H9 (cell line): ENCODE measurements around the gene SMC3. TPM values are rescaled to one million over a fixed set of nuclear protein-coding genes. Genes with fewer than 3 reads are reported as not detected.
"Not testable (repeated sequence)": the region's sequence is repeated elsewhere in the genome, so short reads cannot be mapped to it uniquely, and the experiment has no call there.

Experiments
- DNase-seq: peaks from one replicate; pipeline ENCODE4 v3.0.0-alpha.2; 2017
- H2AFZ ChIP-seq: one replicate; pipeline ENCODE4 v1.6.1; 2013; ENCODE audit warnings: mild to moderate bottlenecking, low read length, control low read depth, moderate library complexity
- H2AK5ac ChIP-seq: 2 replicates; pipeline ENCODE4 v1.6.1; 2013; ENCODE audit warnings: low read length, control low read depth, mixed read lengths; ENCODE audit not compliant: insufficient read length
- H2BK120ac ChIP-seq: one replicate; pipeline ENCODE4 v1.6.1; 2013; ENCODE audit warnings: low read depth, mild to moderate bottlenecking, low read length, control low read depth, inconsistent platforms; ENCODE audit not compliant: poor library complexity, severe bottlenecking
- H2BK12ac ChIP-seq: 2 replicates; pipeline ENCODE4 v1.6.1; 2013; ENCODE audit warnings: low read length, control low read depth, mixed read lengths, low read depth; ENCODE audit not compliant: insufficient read length
- H2BK15ac ChIP-seq: 2 replicates; pipeline ENCODE4 v1.6.1; 2013; ENCODE audit warnings: low read depth, low read length, control low read depth
- H2BK20ac ChIP-seq: one replicate; pipeline ENCODE4 v1.6.1; 2013; ENCODE audit warnings: low read depth, mild to moderate bottlenecking, low read length, control low read depth, inconsistent platforms; ENCODE audit not compliant: poor library complexity, severe bottlenecking
- H2BK5ac ChIP-seq: 2 replicates; pipeline ENCODE4 v1.6.1; 2013; ENCODE audit warnings: low read length, control low read depth, mixed read lengths; ENCODE audit not compliant: insufficient read length
- H3K14ac ChIP-seq: 2 replicates; pipeline ENCODE4 v1.6.1; 2013; ENCODE audit warnings: low read length, control low read depth; ENCODE audit not compliant: insufficient read depth
- H3K18ac ChIP-seq: 2 replicates; pipeline ENCODE4 v1.6.1; 2013; ENCODE audit warnings: low read depth, mild to moderate bottlenecking, mixed read lengths, low read length, control low read depth; ENCODE audit not compliant: insufficient read length
- H3K23ac ChIP-seq: 2 replicates; pipeline ENCODE4 v1.6.1; 2013; ENCODE audit warnings: low read length, control low read depth, mixed read lengths, low read depth; ENCODE audit not compliant: insufficient read length
- H3K23me2 ChIP-seq: 2 replicates; pipeline ENCODE4 v1.6.1; 2013; ENCODE audit warnings: low read depth, mild to moderate bottlenecking, mixed read lengths, low read length, control low read depth; ENCODE audit not compliant: insufficient read length, poor library complexity, severe bottlenecking
- H3K27ac ChIP-seq: 2 replicates; pipeline ENCODE4 v1.5.1; 2013; ENCODE audit warnings: low read length, control low read depth, mixed read lengths, low read depth; ENCODE audit not compliant: insufficient read length
- H3K27me3 ChIP-seq: 2 replicates; pipeline ENCODE4 v1.6.1; 2013; ENCODE audit warnings: low read length, control low read depth, inconsistent platforms; ENCODE audit not compliant: insufficient read depth
- H3K4ac ChIP-seq: 2 replicates; pipeline ENCODE4 v1.6.1; 2013; ENCODE audit warnings: low read depth, mild to moderate bottlenecking, control low read depth, inconsistent platforms, low read length, moderate library complexity
- H3K4me1 ChIP-seq: 2 replicates; pipeline ENCODE4 v1.6.1; 2013; ENCODE audit warnings: low read length, control low read depth, inconsistent platforms; ENCODE audit not compliant: insufficient read depth
- H3K4me2 ChIP-seq: 2 replicates; pipeline ENCODE4 v1.6.1; 2013; ENCODE audit warnings: low read length, control low read depth, mixed read lengths; ENCODE audit not compliant: insufficient read length, insufficient read depth
- H3K56ac ChIP-seq: 2 replicates; pipeline ENCODE4 v1.6.1; 2013; ENCODE audit warnings: low read depth, mild to moderate bottlenecking, mixed read lengths, low read length, control low read depth; ENCODE audit not compliant: insufficient read length
- H3K79me1 ChIP-seq: 2 replicates; pipeline ENCODE4 v1.6.1; 2013; ENCODE audit warnings: low read depth, mild to moderate bottlenecking, moderate library complexity, low read length, control low read depth, inconsistent platforms; ENCODE audit not compliant: insufficient read depth, poor library complexity, severe bottlenecking
- H3K79me2 ChIP-seq: 2 replicates; pipeline ENCODE4 v1.6.1; 2013; ENCODE audit warnings: low read length, control low read depth, inconsistent platforms; ENCODE audit not compliant: insufficient read depth
- H3K9ac ChIP-seq: 2 replicates; pipeline ENCODE4 v1.6.1; 2013; ENCODE audit warnings: low read length, control low read depth, mixed read lengths; ENCODE audit not compliant: insufficient read length; ENCODE audit errors: extremely low read depth
- H3K9me3 ChIP-seq: one replicate; pipeline ENCODE4 v1.6.1; 2013; ENCODE audit warnings: low read depth, low read length, inconsistent platforms; ENCODE audit not compliant: control insufficient read depth
- H3T11ph ChIP-seq: one replicate; pipeline ENCODE4 v1.6.1; 2013; ENCODE audit warnings: mild to moderate bottlenecking, low read length, control low read depth, inconsistent platforms
- H4K20me1 ChIP-seq: one replicate; pipeline ENCODE4 v1.6.1; 2013; ENCODE audit not compliant: control insufficient read depth, insufficient read length, insufficient read depth
- H4K5ac ChIP-seq: 2 replicates; pipeline ENCODE4 v1.6.1; 2013; ENCODE audit warnings: low read depth, mild to moderate bottlenecking, mixed read lengths, low read length, control low read depth; ENCODE audit not compliant: insufficient read length
- H4K8ac ChIP-seq: replicated peaks from 2 replicates; pipeline ENCODE4 v1.6.1; 2013; ENCODE audit warnings: low read length, control low read depth, mixed read lengths, low read depth; ENCODE audit not compliant: insufficient read length
- H4K91ac ChIP-seq: 2 replicates; pipeline ENCODE4 v1.6.1; 2013; ENCODE audit warnings: low read depth, mild to moderate bottlenecking, moderate library complexity, mixed read lengths, low read length, control low read depth; ENCODE audit not compliant: insufficient read length
- H3K27ac Mint-ChIP-seq, 3 experiments: 2 replicates in 2 of 3; 3 replicates in 1 of 3; pipeline ENCODE4 v1.8.0; 2020 to 2021; ENCODE audit warnings: mixed read lengths in 3 of 3, mild to moderate bottlenecking in 1 of 3, moderate library complexity in 1 of 3
- H3K27me3 Mint-ChIP-seq: 2 replicates; pipeline ENCODE4 v1.8.0; 2021; ENCODE audit warnings: low read depth, mild to moderate bottlenecking, moderate library complexity, mixed read lengths
- H3K36me3 Mint-ChIP-seq, 3 experiments: 2 replicates in 2 of 3; 3 replicates in 1 of 3; pipeline ENCODE4 v1.8.0; 2020 to 2021; ENCODE audit warnings: low read depth in 3 of 3, mixed read lengths in 3 of 3; ENCODE audit not compliant: insufficient read depth in 1 of 3
- H3K4me1 Mint-ChIP-seq, 2 experiments: 2 replicates each; pipeline ENCODE4 v1.8.0; 2020; ENCODE audit warnings: mixed read lengths in 2 of 2
- H3K4me3 Mint-ChIP-seq, 2 experiments: 2 replicates in 1 of 2; 3 replicates in 1 of 2; pipeline ENCODE4 v1.8.0; 2020 to 2021; ENCODE audit warnings: mild to moderate bottlenecking in 2 of 2, mixed read lengths in 2 of 2, moderate library complexity in 1 of 2
- H3K9me3 Mint-ChIP-seq, 2 experiments: 2 replicates in 1 of 2; 3 replicates in 1 of 2; pipeline ENCODE4 v1.8.0; 2020; ENCODE audit warnings: mild to moderate bottlenecking in 2 of 2, mixed read lengths in 2 of 2, moderate library complexity in 1 of 2
- WGBS: extraction: QIAGEN DNeasy Blood & Tissue Kit; methylation state at CpG from one replicate; pipeline ENCODE4 v1.1.7; 2013; ENCODE audit warnings: missing lambda C conversion rate, low lambda C conversion rate, mixed read lengths; ENCODE audit not compliant: insufficient read length; ENCODE audit errors: extremely low coverage; 5-methylcytosine and 5-hydroxymethylcytosine counted together
- total RNA-seq: library from RNA; stranded (reverse); gene quantifications from 2 replicates; pipeline ENCODE4 v1.2.1, GENCODE V29; 2021
- TF ChIP-seq, protein P1 (sequence below): fragments of 200-600 bp; sonication (generic); conservative IDR thresholded peaks from 3 replicates; pipeline ENCODE4 v1.8.0; 2021; ENCODE audit warnings: antibody characterized with exemption, mild to moderate bottlenecking

SMC3 gene
- total RNA-seq, 1 experiment from 2014 or later: 82.4 TPM

DNA sequence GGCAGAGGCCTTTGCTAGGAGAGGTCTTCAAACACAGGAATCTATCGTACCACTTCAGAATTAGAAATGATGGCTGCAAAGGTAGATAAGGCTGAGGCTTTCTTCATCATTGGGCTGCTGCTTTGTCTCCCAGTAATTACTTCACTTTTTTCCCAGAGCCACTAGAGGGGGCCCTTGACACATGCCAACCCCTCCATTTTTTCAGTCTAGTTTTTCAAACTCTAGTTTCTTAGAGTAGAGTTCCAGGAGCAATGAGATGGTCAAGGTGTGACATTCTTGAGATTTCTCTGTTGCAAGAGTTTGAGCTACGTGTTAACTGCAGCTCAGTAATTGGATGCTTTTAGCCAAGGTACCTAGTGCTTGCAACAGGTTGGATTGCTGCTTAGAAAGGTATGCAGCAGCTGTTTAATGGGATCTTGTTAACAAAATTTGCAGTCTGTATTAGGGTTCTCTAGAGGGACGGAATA, 42.8 kb downstream of the SMC3 start:
- Histone ChIP-seq H4K5ac (no peak overlapping the region), H3T11ph (no peak overlapping the region), H2BK5ac (no peak overlapping the region), H3K27me3 (no peaks in the 10 kb centered on the region), H3K9me3 (no peaks in the 10 kb centered on the region), H3K4me1 (peaks cover 4% of the 10 kb centered on the region; the same call in 1 of the 2 replicates), H2BK12ac (no peak overlapping the region), H2BK120ac (no peak overlapping the region), H3K27ac (no peak overlapping the region), H2AK5ac (no peak overlapping the region), H4K8ac (no peak overlapping the region), H3K9ac (no peak overlapping the region), H2BK20ac (no peak overlapping the region), H3K56ac (no peak overlapping the region), H2BK15ac (no peak overlapping the region), H4K91ac (no peak overlapping the region), H3K23me2 (no peaks in the 10 kb centered on the region), H3K18ac (no peak overlapping the region), H3K4me2 (no peak overlapping the region), H3K14ac (no peak overlapping the region), H3K79me2 (no peaks in the 10 kb centered on the region), H3K4ac (no peak overlapping the region), H4K20me1 (no peaks in the 10 kb centered on the region), H3K79me1 (no peaks in the 10 kb centered on the region), H2AFZ (no peak overlapping the region), H3K23ac (no peak overlapping the region)
- Mint-ChIP-seq H3K36me3 (peaks cover 0 to 10% (median 9%) of the 10 kb centered on the region in 3 experiments; a peak in 4 of 7 replicates), H3K27ac (no peak overlapping the region; a peak in 2 of 7 replicates), H3K27me3 (no peaks in the 10 kb centered on the region; the same call in 1 of the 2 replicates), H3K4me3 (no peak overlapping the region), H3K9me3 (no peaks in the 10 kb centered on the region), H3K4me1 (peaks cover 20 to 26% of the 10 kb centered on the region in 2 experiments)
- TF ChIP-seq, protein P1, sequence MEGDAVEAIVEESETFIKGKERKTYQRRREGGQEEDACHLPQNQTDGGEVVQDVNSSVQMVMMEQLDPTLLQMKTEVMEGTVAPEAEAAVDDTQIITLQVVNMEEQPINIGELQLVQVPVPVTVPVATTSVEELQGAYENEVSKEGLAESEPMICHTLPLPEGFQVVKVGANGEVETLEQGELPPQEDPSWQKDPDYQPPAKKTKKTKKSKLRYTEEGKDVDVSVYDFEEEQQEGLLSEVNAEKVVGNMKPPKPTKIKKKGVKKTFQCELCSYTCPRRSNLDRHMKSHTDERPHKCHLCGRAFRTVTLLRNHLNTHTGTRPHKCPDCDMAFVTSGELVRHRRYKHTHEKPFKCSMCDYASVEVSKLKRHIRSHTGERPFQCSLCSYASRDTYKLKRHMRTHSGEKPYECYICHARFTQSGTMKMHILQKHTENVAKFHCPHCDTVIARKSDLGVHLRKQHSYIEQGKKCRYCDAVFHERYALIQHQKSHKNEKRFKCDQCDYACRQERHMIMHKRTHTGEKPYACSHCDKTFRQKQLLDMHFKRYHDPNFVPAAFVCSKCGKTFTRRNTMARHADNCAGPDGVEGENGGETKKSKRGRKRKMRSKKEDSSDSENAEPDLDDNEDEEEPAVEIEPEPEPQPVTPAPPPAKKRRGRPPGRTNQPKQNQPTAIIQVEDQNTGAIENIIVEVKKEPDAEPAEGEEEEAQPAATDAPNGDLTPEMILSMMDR: peak; percentile 93
- no CpG with 5 or more reads among the region's 3 CpGs for WGBS
- peak; percentile 81 for DNase-seq

DNA sequence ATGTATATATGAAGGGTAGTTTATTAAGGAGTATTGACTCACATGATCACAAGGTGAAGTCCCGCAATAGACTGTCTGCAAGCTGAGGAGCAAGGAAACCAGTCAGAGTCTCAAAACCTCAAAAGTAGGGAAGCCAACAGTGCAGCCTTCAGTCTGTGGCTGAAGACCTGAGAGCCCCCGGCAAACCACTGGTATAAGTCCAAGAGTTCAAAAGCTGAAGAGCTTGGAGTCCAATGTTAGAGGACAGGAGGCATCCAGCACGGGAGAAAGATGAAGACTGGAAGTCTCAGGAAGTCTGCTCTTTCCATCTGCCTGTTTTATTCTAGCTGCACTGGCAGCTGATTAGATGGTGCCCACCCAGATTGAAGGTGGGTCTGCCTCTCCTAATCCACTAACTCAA, 43.3 kb downstream of the SMC3 start:
- H4K5ac ChIP-seq, H3K4me2 ChIP-seq, H3K4me3 Mint-ChIP-seq, H3K4me1 ChIP-seq, H2BK5ac ChIP-seq, H3K23ac ChIP-seq, H3K27ac Mint-ChIP-seq, H3K56ac ChIP-seq, H3K14ac ChIP-seq, H3K23me2 ChIP-seq, DNase-seq, H2AFZ ChIP-seq, H3K9me3 Mint-ChIP-seq, H3K27me3 Mint-ChIP-seq, H3K27me3 ChIP-seq, H3T11ph ChIP-seq, H3K27ac ChIP-seq, H3K4ac ChIP-seq, H2BK20ac ChIP-seq, H2BK15ac ChIP-seq, H4K8ac ChIP-seq, H2BK12ac ChIP-seq, H2AK5ac ChIP-seq, H3K18ac ChIP-seq, H4K91ac ChIP-seq, H3K9me3 ChIP-seq, H3K36me3 Mint-ChIP-seq, H3K9ac ChIP-seq, H4K20me1 ChIP-seq, H2BK120ac ChIP-seq, H3K79me2 ChIP-seq, H3K79me1 ChIP-seq: not testable (repeated sequence)
- peaks cover 20 to 26% of the 10 kb centered on the region in 2 experiments for H3K4me1 Mint-ChIP-seq
- WGBS: no CpG with 5 or more reads among the region's 3 CpGs
